Caco-2 (cell line): ENCODE results near the gene RAP2B. TPM values are rescaled to one million over a fixed set of nuclear protein-coding genes. Genes with fewer than 3 reads are reported as not detected.

Experiments
- BruUV-seq: library from RNA; stranded (reverse); fragments of 400-500 nt; replicated peaks from 2 replicates; lab custom pipeline; 2021; lab: Mats Ljungman, UMichigan
- CTCF ChIA-PET: fragments of 300-600 bp; sonication (Branson Sonifier 250); formaldehyde crosslinking; loops from one replicate; lab custom pipeline; 2022; ENCODE audit warnings: antibody characterized with exemption; lab: Charles Lee
- POLR2A ChIA-PET: fragments of 300-600 bp; sonication (Branson Sonifier 250); formaldehyde crosslinking; loops from one replicate; lab custom pipeline; 2022; ENCODE audit warnings: antibody characterized with exemption; lab: Charles Lee
- DNase-seq, 2 experiments: peaks; one replicate each; pipeline versions ENCODE4 v3.0.0 to v3.0.0-alpha.2; 2020 to 2022
- H3K27me3 ChIP-seq: replicated peaks from 2 replicates; pipeline ENCODE4 v1.6.0; 2011; ENCODE audit warnings: low read length; ENCODE audit not compliant: control insufficient read depth, insufficient read depth
- H3K36me3 ChIP-seq: 2 replicates; pipeline ENCODE4 v1.5.1; 2011; ENCODE audit warnings: low read length; ENCODE audit not compliant: control insufficient read depth, insufficient read depth
- H3K4me1 ChIP-seq: fragments of 250-450 bp; sonication (Bioruptor Pico); 2 replicates; pipeline ENCODE4 v1.5.1; 2020; ENCODE audit warnings: mild to moderate bottlenecking
- H3K4me3 ChIP-seq: 2 replicates; pipeline ENCODE4 v1.5.1; 2011; ENCODE audit warnings: low read depth, mild to moderate bottlenecking, control low read depth, low read length
- H3K9me3 ChIP-seq: fragments of 250-450 bp; sonication (Bioruptor Pico); 2 replicates; pipeline ENCODE4 v1.5.1; 2020; ENCODE audit warnings: mild to moderate bottlenecking, moderate library complexity
- H3K27ac Mint-ChIP-seq: one replicate; pipeline ENCODE4 v1.8.0; 2022; ENCODE audit warnings: mixed read lengths; ENCODE audit not compliant: unreplicated experiment
- H3K27me3 Mint-ChIP-seq: one replicate; pipeline ENCODE4 v1.8.0; 2022; ENCODE audit warnings: mixed read lengths; ENCODE audit not compliant: insufficient read depth, unreplicated experiment
- H3K36me3 Mint-ChIP-seq: one replicate; pipeline ENCODE4 v1.8.0; 2022; ENCODE audit warnings: mild to moderate bottlenecking, mixed read lengths; ENCODE audit not compliant: insufficient read depth, unreplicated experiment
- H3K4me1 Mint-ChIP-seq: one replicate; pipeline ENCODE4 v1.8.0; 2022; ENCODE audit warnings: low read depth, mixed read lengths; ENCODE audit not compliant: unreplicated experiment
- H3K4me3 Mint-ChIP-seq: one replicate; pipeline ENCODE4 v1.8.0; 2022; ENCODE audit warnings: mild to moderate bottlenecking, moderate library complexity, mixed read lengths; ENCODE audit not compliant: unreplicated experiment
- H3K9me3 Mint-ChIP-seq: one replicate; pipeline ENCODE4 v1.8.0; 2022; ENCODE audit warnings: mixed read lengths; ENCODE audit not compliant: unreplicated experiment
- intact Hi-C: fragments of 100-400 bp; cut with micrococcal nuclease; formaldehyde crosslinking; loops from one replicate; pipeline ENCODE4 v1.10.0; 2022; ENCODE audit not compliant: unreplicated experiment
- total RNA-seq: library from RNA; stranded (reverse); gene quantifications from 2 replicates; pipeline ENCODE4 v1.2.3, GENCODE V29; 2022
- TF ChIP-seq, protein P1 (sequence below), 2 experiments: fragments of 200-600 bp in 1 of 2; IDR thresholded peaks; 1 replicate in 1 of 2; 2 replicates in 1 of 2; pipeline versions ENCODE4 v1.5.1 to v1.8.0; 2011 to 2022; ENCODE audit warnings: antibody characterized with exemption in 1 of 2, control low read depth in 1 of 2, inconsistent platforms in 1 of 2, low read depth in 1 of 2, low read length in 1 of 2, mild to moderate bottlenecking in 1 of 2, moderate library complexity in 1 of 2; ENCODE audit not compliant: insufficient read depth in 1 of 2, severe bottlenecking in 1 of 2, unreplicated experiment in 1 of 2

Gene RAP2B
- total RNA-seq, 1 experiment from 2014 or later = 13.2 TPM

DNA sequence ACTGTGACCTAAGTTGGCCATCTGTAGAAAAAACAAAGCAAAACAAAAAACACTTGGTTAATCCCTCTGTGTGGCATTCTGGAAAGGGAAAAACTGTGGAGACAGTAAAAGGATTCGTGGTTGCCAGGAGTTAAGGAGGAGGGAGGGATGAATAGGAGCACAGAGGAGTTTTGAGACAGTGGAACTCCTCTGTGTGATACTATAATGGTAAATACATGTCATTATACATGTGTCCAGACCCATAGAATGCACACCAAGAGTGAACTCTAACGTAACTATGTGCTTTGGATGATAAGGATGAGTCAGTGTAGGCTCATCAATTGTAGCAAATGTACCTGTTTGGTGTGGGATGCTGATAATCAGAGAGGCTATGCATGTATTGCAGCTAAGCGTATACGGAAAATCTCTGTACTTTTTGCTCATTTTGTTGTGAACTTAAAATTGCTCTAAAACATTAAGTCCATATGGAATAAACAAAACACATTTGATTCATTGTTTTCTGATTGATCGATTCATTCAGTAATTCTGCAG, 33.4 kb downstream of the RAP2B start:
- Histone ChIP-seq H3K36me3 (no peaks in the 10 kb centered on the region), H3K9me3 (no peaks in the 10 kb centered on the region), H3K4me3 (no peak overlapping the region), H3K27me3 (no peaks in the 10 kb centered on the region), H3K4me1 (no peaks in the 10 kb centered on the region)
- no peaks in the 10 kb centered on the region for H3K4me1 Mint-ChIP-seq
- BruUV-seq = no TSS peak
- H3K27ac Mint-ChIP-seq = no peak overlapping the region
- CTCF ChIA-PET = no interaction called here
- H3K36me3 Mint-ChIP-seq = no peaks in the 10 kb centered on the region
- TF ChIP-seq, protein P1, sequence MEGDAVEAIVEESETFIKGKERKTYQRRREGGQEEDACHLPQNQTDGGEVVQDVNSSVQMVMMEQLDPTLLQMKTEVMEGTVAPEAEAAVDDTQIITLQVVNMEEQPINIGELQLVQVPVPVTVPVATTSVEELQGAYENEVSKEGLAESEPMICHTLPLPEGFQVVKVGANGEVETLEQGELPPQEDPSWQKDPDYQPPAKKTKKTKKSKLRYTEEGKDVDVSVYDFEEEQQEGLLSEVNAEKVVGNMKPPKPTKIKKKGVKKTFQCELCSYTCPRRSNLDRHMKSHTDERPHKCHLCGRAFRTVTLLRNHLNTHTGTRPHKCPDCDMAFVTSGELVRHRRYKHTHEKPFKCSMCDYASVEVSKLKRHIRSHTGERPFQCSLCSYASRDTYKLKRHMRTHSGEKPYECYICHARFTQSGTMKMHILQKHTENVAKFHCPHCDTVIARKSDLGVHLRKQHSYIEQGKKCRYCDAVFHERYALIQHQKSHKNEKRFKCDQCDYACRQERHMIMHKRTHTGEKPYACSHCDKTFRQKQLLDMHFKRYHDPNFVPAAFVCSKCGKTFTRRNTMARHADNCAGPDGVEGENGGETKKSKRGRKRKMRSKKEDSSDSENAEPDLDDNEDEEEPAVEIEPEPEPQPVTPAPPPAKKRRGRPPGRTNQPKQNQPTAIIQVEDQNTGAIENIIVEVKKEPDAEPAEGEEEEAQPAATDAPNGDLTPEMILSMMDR (IDR thresholded peaks at IDR 0.05; ENCODE audit: insufficient read depth in 1 of 2, low read depth in 1 of 2, low read length in 1 of 2, severe bottlenecking in 1 of 2, unreplicated experiment in 1 of 2) = no peak
- H3K4me3 Mint-ChIP-seq = no peak overlapping the region
- no peaks in the 10 kb centered on the region for H3K9me3 Mint-ChIP-seq
- POLR2A ChIA-PET = no interaction called here
- intact Hi-C loops = loop anchor here (10.0 kb wide), 1 partner anchor 569 kb away; no protein-coding TSS in a partner anchor
- no peak for DNase-seq
- H3K27me3 Mint-ChIP-seq = peaks cover 4% of the 10 kb centered on the region

DNA sequence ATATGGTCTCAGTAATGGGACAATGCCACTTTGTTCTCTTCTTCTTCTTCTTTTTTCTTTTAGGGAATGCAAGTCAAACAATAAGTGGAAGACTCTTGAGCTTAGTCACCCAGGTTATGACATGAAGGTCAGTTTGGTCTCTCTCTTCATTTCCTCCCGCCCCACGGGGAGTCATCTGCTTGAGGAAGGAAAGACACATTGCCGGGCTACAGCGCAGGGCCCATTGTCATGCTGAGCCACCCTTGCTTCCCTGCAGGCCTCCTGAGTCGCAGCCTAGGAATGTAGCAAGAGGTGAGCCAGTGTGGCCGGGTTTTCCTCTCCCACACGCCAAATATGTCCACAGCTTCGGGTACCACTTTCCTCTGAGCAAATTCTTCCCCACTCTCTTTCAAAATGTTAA, 47.6 kb downstream of the RAP2B start:
- Mint-ChIP-seq H3K4me1 (peaks cover 12% of the 10 kb centered on the region), H3K4me3 (no peak overlapping the region), H3K36me3 (no peaks in the 10 kb centered on the region), H3K27ac (peak overlapping the region; percentile 69), H3K27me3 (no peaks in the 10 kb centered on the region), H3K9me3 (no peaks in the 10 kb centered on the region)
- TF ChIP-seq, protein P1 (IDR thresholded peaks at IDR 0.05; ENCODE audit: insufficient read depth in 1 of 2, low read depth in 1 of 2, low read length in 1 of 2, severe bottlenecking in 1 of 2, unreplicated experiment in 1 of 2) = no peak
- intact Hi-C loops = no loop called here
- H3K36me3 ChIP-seq = no peaks in the 10 kb centered on the region
- no peak overlapping the region for H3K4me3 ChIP-seq
- no peaks in the 10 kb centered on the region; the same call in 1 of the 2 replicates for H3K27me3 ChIP-seq
- peak; percentile 47 to 66 for DNase-seq
- POLR2A ChIA-PET = no interaction called here
- no TSS peak for BruUV-seq
- H3K9me3 ChIP-seq = no peaks in the 10 kb centered on the region
- H3K4me1 ChIP-seq = peaks cover 3% of the 10 kb centered on the region; the same call in 1 of the 2 replicates
- CTCF ChIA-PET = no interaction called here

DNA sequence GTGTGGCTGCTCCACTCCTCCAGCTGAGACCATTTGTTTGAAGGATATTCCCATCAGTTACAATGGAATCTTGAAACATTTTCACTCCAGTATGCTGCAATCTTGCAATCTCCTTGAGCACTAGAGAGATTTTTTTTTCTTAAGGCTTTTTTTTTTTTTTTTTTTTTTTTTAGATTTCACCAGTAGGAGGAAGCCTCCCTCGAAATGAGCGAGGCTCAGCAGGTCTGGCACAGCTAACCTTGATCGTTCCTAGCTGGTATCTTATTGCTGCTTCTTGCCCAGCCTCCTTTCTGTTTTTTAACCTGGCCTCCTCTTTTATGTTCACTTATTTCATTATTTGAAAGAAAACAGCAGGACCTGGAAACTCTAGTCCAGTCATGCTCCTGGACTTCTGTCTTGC, 48.1 kb downstream of the RAP2B start:
- TF ChIP-seq, protein P1 (IDR thresholded peaks at IDR 0.05; ENCODE audit: insufficient read depth in 1 of 2, low read depth in 1 of 2, low read length in 1 of 2, severe bottlenecking in 1 of 2, unreplicated experiment in 1 of 2) = peak in 1 of 2 experiments; percentile 14
- Histone ChIP-seq H3K4me3 (no peak overlapping the region), H3K36me3 (no peaks in the 10 kb centered on the region), H3K27me3 (no peaks in the 10 kb centered on the region; the same call in 1 of the 2 replicates), H3K9me3 (no peaks in the 10 kb centered on the region), H3K4me1 (peaks cover 3% of the 10 kb centered on the region; the same call in 1 of the 2 replicates)
- no peak overlapping the region for H3K4me3 Mint-ChIP-seq
- no TSS peak for BruUV-seq
- H3K4me1 Mint-ChIP-seq = peaks cover 12% of the 10 kb centered on the region
- no peaks in the 10 kb centered on the region for H3K27me3 Mint-ChIP-seq
- CTCF ChIA-PET = interaction anchor here (0.7 kb wide), 1 partner anchor 217 kb away, joined by 6 read pairs; no protein-coding TSS in a partner anchor
- no peaks in the 10 kb centered on the region for H3K9me3 Mint-ChIP-seq
- H3K36me3 Mint-ChIP-seq = no peaks in the 10 kb centered on the region
- POLR2A ChIA-PET = no interaction called here
- intact Hi-C loops = no loop called here
- peak overlapping the region; percentile 69 for H3K27ac Mint-ChIP-seq
- no peak for DNase-seq
